A549 treated with AZD2906 at 1 μM for 4 hours (cell line): ENCODE data around the gene SLC39A12. TPM values are rescaled to one million over a fixed set of nuclear protein-coding genes. Genes with fewer than 3 reads are reported as not detected.

Source experiments
- total RNA-seq: library from RNA; stranded (reverse); fragments of 200-300 nt; extraction: Qiagen RNA extraction; gene quantifications from 5 replicates; pipeline ENCODE4 v1.2.3, GENCODE V29; 2022

The SLC39A12 gene
- total RNA-seq, result not detected in 5 replicates

GRCh38 chr10:17951868-17952371, at the start of gene SLC39A12:
SLC39A12 (plus strand) TSS chr10:17951918; CDS start chr10:17953277, 1,359 bp downstream.

Other genes with a start within 250 kb of the SLC39A12 start
- 0.03 to 0.07 TPM (median 0.05 TPM) in 5 replicates for gene TMEM236, start 199.7 kb upstream of the SLC39A12 start, total RNA-seq
- gene MRC1, start 142.6 kb upstream of the SLC39A12 start, total RNA-seq, result 0.01 to 0.02 TPM (median 0.02 TPM) in 4 of 5 replicates, not detected in the other
- gene CACNB2, start 188.5 kb downstream of the SLC39A12 start, total RNA-seq, result 0.06 TPM in 1 of 5 replicates, not detected in the others